IPS-18a (cell line): Measurements from ENCODE around the gene TMEFF2.
"Not testable (repeated sequence)": the region's sequence is repeated elsewhere in the genome, so short reads cannot be mapped to it uniquely, and the experiment has no call there.

Source experiments
- H3K27ac ChIP-seq: one replicate; pipeline ENCODE4 v1.5.1; 2013; ENCODE audit warnings: low read length
- H3K27me3 ChIP-seq: one replicate; pipeline ENCODE4 v1.6.1; 2013; ENCODE audit warnings: mild to moderate bottlenecking, low read length; ENCODE audit not compliant: control insufficient read depth, insufficient read depth
- H3K36me3 ChIP-seq: one replicate; pipeline ENCODE4 v1.6.1; 2013; ENCODE audit warnings: low read depth, low read length; ENCODE audit not compliant: control insufficient read depth
- H3K4me1 ChIP-seq: one replicate; pipeline ENCODE4 v1.6.1; 2013; ENCODE audit warnings: low read depth, low read length; ENCODE audit not compliant: control insufficient read depth
- H3K4me3 ChIP-seq: one replicate; pipeline ENCODE4 v1.5.1; 2013; ENCODE audit warnings: low read length
- H3K9ac ChIP-seq: one replicate; pipeline ENCODE4 v1.6.1; 2013; ENCODE audit warnings: mild to moderate bottlenecking, low read length, moderate library complexity
- H3K9me3 ChIP-seq: one replicate; pipeline ENCODE4 v1.6.1; 2013; ENCODE audit warnings: low read depth, low read length; ENCODE audit not compliant: control insufficient read depth

Gene TMEFF2

GRCh38 chr2:191927319-191927867 lies 267.3 kb downstream of the TMEFF2 start:
- peaks cover 23% of the 10 kb centered on the region for H3K4me1 ChIP-seq
- no peaks in the 10 kb centered on the region for H3K27me3 ChIP-seq
- H3K27ac ChIP-seq = peak overlapping the region; percentile 28
- H3K9ac ChIP-seq = no peak overlapping the region
- no peaks in the 10 kb centered on the region for H3K36me3 ChIP-seq
- H3K9me3 ChIP-seq = no peaks in the 10 kb centered on the region
- peak overlapping the region; percentile 24 for H3K4me3 ChIP-seq

DNA sequence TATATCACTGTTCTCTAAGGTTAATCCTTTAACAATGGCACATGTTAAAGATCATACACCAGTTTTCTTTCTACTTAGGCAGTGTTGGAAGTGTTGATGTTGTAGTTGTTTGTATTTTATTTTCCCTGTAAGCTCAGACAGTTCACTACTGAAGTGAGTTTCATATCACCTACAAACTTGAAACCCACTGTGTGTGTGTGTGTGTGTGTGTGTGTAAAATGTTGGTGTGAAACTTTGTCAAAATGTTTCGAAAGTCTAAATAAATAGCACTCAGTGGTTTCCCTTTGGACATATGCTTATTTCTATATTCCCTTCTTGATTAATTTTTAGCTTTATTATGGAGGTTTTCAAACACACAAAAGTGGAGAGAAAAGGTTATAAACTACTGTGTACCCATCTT lies 268.1 kb downstream of the TMEFF2 start:
- no peaks in the 10 kb centered on the region for H3K36me3 ChIP-seq
- H3K9ac ChIP-seq = no peak overlapping the region
- peaks cover 23% of the 10 kb centered on the region for H3K4me1 ChIP-seq
- H3K4me3 ChIP-seq = no peak overlapping the region
- H3K27me3 ChIP-seq = no peaks in the 10 kb centered on the region
- H3K9me3 ChIP-seq = no peaks in the 10 kb centered on the region
- no peak overlapping the region for H3K27ac ChIP-seq

DNA sequence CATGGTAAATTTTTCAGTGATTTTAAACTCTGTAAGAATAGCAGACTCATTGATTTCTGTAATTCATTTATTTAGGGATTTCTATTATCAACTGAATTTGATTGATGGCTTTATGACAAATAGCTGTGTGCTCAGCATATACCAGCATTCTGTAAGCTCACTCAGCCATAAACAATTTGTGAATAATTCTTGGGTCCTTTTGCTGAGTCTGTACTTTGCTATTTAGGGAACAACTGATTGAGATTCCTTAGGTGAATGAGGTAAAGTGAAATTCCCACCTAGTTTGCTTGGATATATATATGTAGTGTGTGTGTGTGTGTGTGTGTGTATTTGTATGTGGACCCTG lies 271.1 kb downstream of the TMEFF2 start:
- no peak overlapping the region for H3K9ac ChIP-seq
- H3K9me3 ChIP-seq = no peaks in the 10 kb centered on the region
- H3K36me3 ChIP-seq = no peaks in the 10 kb centered on the region
- H3K4me1 ChIP-seq = peaks cover 20% of the 10 kb centered on the region
- no peak overlapping the region for H3K27ac ChIP-seq
- no peaks in the 10 kb centered on the region for H3K27me3 ChIP-seq
- no peak overlapping the region for H3K4me3 ChIP-seq

GRCh38 chr2:191922736-191923651 lies 271.7 kb downstream of the TMEFF2 start:
- no peak overlapping the region for H3K4me3 ChIP-seq
- H3K27me3 ChIP-seq = no peaks in the 10 kb centered on the region
- H3K27ac ChIP-seq = no peak overlapping the region
- no peaks in the 10 kb centered on the region for H3K36me3 ChIP-seq
- H3K4me1 ChIP-seq = peaks cover 16% of the 10 kb centered on the region
- no peaks in the 10 kb centered on the region for H3K9me3 ChIP-seq
- no peak overlapping the region for H3K9ac ChIP-seq

GRCh38 chr2:191921650-191922049 lies 273.1 kb downstream of the TMEFF2 start:
- H3K4me3 ChIP-seq, H3K9me3 ChIP-seq, H3K9ac ChIP-seq, H3K27ac ChIP-seq, H3K4me1 ChIP-seq, H3K27me3 ChIP-seq, H3K36me3 ChIP-seq: not testable (repeated sequence)

- H3K36me3 ChIP-seq = no peaks in the 10 kb centered on the region
- H3K27me3 ChIP-seq = no peaks in the 10 kb centered on the region
- no peaks in the 10 kb centered on the region for H3K4me1 ChIP-seq
- no peak overlapping the region for H3K9ac ChIP-seq
- H3K27ac ChIP-seq = no peak overlapping the region
- no peak overlapping the region for H3K4me3 ChIP-seq
- H3K9me3 ChIP-seq = no peaks in the 10 kb centered on the region
These were observed 274.2 kb downstream of the TMEFF2 start for GRCh38 chr2:191920502-191920901.

DNA sequence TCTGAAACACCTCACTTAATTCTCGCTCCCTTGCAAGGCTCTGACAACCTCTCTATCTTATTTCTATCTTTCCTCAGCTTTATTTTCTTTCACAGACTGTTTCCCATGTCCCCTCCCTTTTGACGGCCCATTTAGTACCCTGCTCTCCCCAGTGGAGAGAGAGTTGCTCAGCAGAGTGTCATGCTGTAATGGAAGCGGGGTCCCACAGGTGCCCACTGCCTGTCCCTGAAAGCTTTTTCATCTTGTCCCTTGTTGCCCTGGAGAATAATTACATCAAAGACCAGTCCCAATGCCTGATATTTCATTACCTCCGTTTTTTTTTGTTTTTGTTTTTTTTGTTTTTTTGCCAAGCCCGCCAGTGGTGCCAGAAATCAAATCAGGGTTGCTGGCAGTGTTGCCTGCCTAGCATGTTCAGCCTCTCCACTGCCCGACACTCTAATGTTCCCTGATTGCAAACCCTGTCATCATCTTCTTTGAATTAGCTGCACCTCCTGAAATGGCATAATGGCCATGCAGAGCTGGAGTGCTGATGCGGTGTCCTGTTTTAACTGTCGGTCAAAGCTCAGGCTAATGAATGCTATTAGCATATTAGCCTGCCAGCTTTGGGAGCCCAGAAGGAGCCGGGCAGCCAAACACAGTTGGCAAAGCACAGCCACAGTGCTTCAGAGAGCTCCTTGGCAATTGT lies 276.6 kb downstream of the TMEFF2 start:
- Histone ChIP-seq H3K27ac (no peak overlapping the region), H3K9ac (no peak overlapping the region), H3K4me1 (no peaks in the 10 kb centered on the region), H3K4me3 (no peak overlapping the region), H3K27me3 (no peaks in the 10 kb centered on the region), H3K9me3 (no peaks in the 10 kb centered on the region), H3K36me3 (no peaks in the 10 kb centered on the region)

DNA sequence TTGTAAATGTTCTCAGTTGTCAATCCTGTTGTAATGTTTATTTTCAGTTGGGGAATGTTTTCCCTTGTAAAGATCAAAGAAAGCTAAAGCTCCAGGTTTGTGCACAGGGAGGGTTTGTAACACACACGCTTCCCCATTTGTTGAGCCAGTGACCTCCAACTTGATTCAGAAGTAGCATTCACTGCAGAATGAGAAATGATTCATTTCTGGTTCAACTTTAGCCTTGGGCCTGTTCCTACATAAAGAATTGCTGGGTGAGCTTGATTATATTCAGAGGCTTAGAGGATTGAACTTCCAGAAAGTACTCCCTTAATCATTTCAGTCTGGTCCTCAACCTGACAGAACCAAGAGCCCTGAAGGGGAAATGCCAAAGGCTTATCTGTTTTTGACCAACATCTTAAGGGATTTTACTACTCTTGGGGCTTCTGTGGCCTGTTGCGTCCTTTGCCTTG lies 277.3 kb downstream of the TMEFF2 start:
- H3K4me1 ChIP-seq = no peaks in the 10 kb centered on the region
- no peaks in the 10 kb centered on the region for H3K27me3 ChIP-seq
- H3K36me3 ChIP-seq = no peaks in the 10 kb centered on the region
- H3K9me3 ChIP-seq = no peaks in the 10 kb centered on the region
- H3K9ac ChIP-seq = no peak overlapping the region
- no peak overlapping the region for H3K4me3 ChIP-seq
- H3K27ac ChIP-seq = no peak overlapping the region

DNA sequence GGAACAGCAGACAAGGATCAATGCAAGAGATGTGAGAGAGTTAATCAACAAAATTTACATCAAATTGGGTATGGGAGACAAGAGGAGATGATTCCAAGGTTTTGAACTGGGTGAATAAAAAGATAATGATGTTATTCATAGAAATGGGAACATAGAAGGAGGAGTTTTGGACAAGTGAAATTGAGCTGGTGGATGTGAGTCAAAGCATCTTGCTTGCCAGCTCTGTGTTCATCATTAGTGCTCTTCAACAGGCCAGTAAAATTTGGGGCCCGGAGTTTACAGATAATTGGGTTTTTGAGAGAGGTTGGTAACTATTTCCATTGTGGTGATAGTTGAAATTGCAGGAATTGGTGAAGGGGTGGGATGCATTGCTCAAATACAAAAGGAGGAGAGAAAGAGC lies 277.9 kb downstream of the TMEFF2 start:
- Histone ChIP-seq H3K36me3 (no peaks in the 10 kb centered on the region), H3K9ac (no peak overlapping the region), H3K9me3 (no peaks in the 10 kb centered on the region), H3K27me3 (no peaks in the 10 kb centered on the region), H3K4me1 (no peaks in the 10 kb centered on the region), H3K27ac (no peak overlapping the region), H3K4me3 (no peak overlapping the region)

- Histone ChIP-seq H3K27ac (no peak overlapping the region), H3K4me3 (no peak overlapping the region), H3K36me3 (no peaks in the 10 kb centered on the region), H3K4me1 (no peaks in the 10 kb centered on the region), H3K9ac (no peak overlapping the region), H3K27me3 (no peaks in the 10 kb centered on the region), H3K9me3 (no peaks in the 10 kb centered on the region)
These were observed 279.0 kb downstream of the TMEFF2 start for GRCh38 chr2:191915750-191916149.

DNA sequence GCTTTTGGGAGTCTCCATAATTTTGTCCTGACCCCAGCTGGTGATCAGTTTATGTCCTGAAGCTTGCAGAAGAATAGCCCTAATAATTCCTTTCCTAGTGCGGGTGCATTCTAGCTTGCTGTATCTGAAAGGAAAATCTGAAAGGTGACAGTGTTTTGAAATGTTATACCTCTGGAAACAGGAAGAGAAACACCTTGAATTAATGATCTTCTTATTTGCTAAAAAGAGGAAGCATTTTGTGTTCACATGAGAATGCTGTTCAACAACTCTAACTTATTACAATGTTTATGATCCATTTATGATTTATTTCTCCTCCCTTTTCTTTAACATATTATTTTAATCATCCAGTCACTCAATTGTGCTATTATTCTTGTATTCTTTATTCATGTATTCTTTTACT lies 280.9 kb downstream of the TMEFF2 start:
- Histone ChIP-seq H3K27ac (no peak overlapping the region), H3K9me3 (no peaks in the 10 kb centered on the region), H3K4me3 (no peak overlapping the region)

More for the DNA sequence above, 280.9 kb downstream of the TMEFF2 start:
- H3K36me3 ChIP-seq = no peaks in the 10 kb centered on the region
- no peaks in the 10 kb centered on the region for H3K27me3 ChIP-seq
- no peak overlapping the region for H3K9ac ChIP-seq
- no peaks in the 10 kb centered on the region for H3K4me1 ChIP-seq
